GM21447 (cell line): Measurements from ENCODE around the gene SLC17A8.
"Not testable (repeated sequence)": the region's sequence is repeated elsewhere in the genome, so short reads cannot be mapped to it uniquely, and the experiment has no call there.

ENCODE experiments used
- ATAC-seq: cut with Tn5 transposase; IDR thresholded peaks from one replicate; pipeline ENCODE4 v1.9.1; 2021; ENCODE audit not compliant: unreplicated experiment

Gene SLC17A8

DNA sequence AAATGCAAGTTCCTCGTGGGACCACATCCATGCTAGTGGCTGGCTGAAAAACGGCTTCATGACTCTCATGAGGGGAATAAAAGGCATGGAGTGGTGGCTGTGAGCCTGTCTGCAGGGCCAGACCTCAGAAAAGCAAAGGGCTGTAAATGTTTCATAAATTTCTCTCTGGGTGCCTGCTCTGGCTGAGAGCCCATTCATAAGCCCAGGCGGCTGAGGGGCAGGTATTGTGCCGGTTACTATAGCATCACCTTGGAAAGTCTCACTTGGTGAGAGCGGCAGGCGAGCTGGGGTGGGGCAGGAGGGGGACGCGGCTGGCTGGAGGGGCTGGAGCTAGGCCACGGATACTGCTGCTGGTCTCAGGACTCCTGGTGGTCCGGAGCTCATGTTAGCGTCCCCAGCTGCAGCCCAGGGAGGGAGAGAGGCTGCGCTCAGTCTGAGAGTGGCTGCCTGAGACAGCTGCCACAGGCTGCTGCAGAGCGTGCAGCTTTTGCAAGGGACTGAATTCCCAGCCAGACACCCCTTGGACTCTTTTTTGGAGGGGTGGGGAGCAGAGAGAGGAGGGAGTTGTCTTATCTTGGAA lies at the start of gene SLC17A8:
SLC17A8 (plus strand) TSS at position 431 of the 580 bp plus-strand sequence. CDS start 318 bp downstream, outside the sequence.
- ATAC-seq: no peak

DNA sequence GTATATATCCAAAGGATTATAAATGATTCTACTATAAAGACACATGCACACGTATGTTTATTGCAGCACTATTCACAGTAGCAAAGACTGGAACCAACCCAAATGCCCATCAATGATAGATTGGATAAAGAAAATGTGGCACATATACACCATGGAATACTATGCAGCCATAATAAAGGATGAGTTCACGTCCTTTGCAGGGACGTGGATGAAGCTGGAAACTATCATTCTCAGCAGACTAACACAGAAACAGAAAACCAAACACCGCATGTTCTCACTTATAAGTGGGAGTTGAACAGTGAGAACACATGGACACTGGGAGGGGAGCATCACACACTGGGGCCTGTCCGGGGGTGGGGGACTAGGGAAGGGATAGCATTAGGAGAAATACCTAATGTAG lies 48.7 kb upstream of the SLC17A8 start:
- not testable (repeated sequence) for ATAC-seq

- ATAC-seq: no peak
Measured at GRCh38 chr12:100311317-100311716, 45.6 kb upstream of the SLC17A8 start.

GRCh38 chr12:100317371-100317770 lies 39.5 kb upstream of the SLC17A8 start:
- ATAC-seq: no peak

DNA sequence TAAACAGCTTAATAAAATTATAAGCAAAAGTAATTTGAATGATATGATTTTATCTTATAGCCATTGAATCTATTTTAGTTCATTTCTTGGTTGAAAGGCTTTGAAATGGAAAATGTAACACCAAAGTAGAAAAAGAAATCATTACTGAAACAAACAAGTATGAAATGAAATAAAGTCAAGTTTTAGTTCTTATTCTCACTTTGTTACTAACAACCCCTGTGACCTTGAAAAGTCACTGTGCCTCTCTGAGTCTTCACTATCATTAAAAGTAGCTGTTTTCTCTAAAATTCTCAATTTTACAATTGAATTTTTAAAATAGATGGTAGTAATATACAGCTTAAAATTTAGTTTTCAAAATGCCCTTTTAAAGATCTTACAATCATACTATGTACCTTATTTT lies 32.4 kb upstream of the SLC17A8 start:
- no peak for ATAC-seq

DNA sequence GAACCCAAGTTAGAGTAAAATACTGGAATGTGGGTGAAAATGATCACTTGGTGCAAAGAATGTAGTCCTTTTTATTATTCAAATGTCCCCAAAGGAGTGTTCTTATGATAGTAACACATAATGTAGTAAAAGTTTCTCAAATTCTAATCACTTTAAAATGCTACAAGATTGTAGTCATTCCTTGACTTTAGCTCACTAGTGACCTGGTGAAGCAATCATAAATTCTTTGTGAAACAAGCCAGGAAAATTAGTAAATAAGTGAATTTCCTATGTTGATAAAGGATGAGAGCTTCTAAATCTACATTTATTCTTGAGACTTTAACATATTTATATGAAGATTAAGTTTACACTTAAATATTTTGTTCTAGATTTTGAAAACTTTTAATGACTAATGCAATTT lies 30.7 kb upstream of the SLC17A8 start:
- ATAC-seq: no peak

- peak; percentile 93 for ATAC-seq
Measured at GRCh38 chr12:100329800-100330199, 27.1 kb upstream of the SLC17A8 start.

- ATAC-seq: no peak
Measured at GRCh38 chr12:100331871-100332270, 25.0 kb upstream of the SLC17A8 start.

DNA sequence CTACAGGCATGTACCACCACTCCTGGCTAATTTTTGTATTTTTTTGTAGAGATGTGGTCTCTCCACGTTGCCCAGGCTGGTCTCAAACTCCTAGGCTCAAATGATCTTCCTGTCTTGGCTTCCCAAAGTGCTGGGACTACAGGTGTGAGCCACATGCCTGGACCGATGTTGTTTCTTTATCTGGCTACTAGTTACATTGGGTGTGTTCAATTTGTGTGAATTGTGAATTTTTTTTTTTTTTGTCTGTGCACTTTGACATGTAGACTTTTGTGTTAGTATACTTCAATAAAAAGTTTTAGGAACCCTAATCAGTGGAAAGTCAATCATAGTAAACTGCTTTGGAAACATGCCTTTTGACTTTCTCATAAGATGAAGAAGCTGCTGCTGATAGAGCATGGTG lies 24.0 kb upstream of the SLC17A8 start:
- no peak for ATAC-seq

- ATAC-seq: no peak
Measured at GRCh38 chr12:100337299-100337698, 19.6 kb upstream of the SLC17A8 start.

GRCh38 chr12:100337727-100338126 lies 19.1 kb upstream of the SLC17A8 start:
- no peak for ATAC-seq

- ATAC-seq: no peak
Measured at GRCh38 chr12:100339071-100339470, 17.8 kb upstream of the SLC17A8 start.

- not testable (repeated sequence) for ATAC-seq
Measured at GRCh38 chr12:100342897-100343296, 14.0 kb upstream of the SLC17A8 start.

DNA sequence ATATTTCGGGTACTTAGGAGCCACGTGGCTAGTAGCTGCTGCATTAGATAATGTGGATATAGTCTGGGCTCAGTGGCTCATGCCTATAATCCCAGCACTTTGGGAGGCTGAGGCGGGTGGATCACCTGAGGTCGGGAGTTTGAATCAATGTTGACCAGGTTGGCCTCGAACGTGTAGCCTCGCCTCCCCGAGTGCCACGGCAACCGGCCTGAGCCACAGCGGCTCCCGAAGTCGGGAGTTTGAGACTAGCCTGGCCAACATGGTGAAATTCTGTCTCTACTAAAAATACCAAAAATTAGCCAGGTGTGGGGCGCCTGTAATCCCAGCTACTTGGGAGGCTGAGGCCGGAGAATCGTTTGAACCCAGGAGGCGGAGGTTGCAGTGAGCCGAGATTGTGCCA lies 12.5 kb upstream of the SLC17A8 start:
- not testable (repeated sequence) for ATAC-seq

DNA sequence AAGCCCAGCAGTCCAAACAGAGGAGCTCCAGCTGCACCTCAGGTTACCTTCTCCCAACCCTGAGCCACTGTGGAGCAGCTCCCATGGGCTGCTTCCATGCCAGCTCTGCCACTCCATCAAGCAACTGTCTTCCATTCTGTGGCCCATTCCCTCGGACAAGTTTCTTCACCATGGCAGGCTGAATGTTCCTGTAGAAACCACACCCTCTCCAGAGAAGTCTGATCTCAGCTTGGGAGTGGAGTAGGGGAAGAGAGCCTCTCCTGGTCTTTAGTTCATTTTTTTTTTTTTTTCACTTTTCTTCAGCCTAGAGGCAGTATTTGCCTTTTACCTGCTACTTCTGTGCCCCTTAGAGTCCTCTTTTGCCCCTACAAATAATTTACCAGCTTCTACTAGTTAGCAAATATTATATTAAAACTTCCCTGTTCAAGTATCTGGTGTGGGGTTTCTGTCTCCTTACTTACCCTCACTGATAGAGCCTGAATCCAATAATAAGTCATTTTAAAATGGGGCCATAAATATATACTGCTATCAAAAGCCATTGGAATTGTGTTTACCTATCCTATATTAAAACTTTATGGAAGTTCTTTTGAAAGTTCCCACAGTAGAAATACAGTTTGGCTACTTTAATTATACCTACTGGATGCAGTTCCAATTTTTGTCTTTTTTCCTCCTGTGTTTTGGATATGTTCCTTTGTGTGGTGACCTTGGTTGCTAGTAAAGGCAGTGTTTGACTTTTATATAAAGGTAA lies 11.7 kb upstream of the SLC17A8 start:
- ATAC-seq: no peak

DNA sequence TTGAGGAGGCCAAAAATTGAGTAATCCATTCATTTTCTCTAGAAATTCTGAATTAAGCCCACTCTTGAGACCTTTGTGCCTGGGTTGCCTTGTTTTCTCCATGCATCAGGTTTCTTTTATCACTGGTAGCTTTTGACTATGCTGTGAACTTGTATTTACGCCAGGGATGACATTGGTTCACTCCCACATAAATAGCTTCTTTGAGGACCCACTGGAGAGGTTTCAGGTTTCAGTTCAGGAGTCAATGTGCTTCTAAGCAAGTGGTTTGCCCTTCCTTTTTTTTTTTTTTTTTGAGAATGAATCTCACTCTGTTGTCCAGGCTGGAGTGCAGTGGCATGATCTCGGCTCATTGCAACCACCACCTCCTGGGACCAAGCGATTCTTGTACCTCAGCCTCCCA lies 10.2 kb upstream of the SLC17A8 start:
- ATAC-seq: no peak

GRCh38 chr12:100348657-100349454 lies 8.0 kb upstream of the SLC17A8 start:
- ATAC-seq: no peak

DNA sequence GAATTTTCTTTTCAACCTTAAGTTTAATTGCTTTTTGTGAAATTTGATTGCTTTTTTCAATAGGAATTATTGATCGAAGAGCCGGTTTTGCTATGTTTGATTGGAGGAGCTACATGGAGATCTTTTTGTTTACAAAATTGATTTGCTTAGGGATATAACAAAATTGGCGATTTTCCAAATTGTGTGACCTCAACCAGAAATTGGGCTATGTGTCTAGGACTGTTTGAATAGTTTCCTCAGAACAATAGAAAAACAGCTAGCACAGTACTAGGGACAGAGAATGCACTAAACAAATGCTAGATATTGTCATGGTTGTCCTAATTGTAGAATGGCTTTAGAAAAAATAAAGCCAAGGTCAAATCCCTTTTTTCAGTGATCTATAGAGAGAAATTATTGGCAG lies 2.4 kb downstream of the SLC17A8 start:
- no peak for ATAC-seq

GRCh38 chr12:100359822-100360221 lies 2.9 kb downstream of the SLC17A8 start:
- ATAC-seq: no peak

- no peak for ATAC-seq
Measured at GRCh38 chr12:100360450-100360849, 3.6 kb downstream of the SLC17A8 start.

DNA sequence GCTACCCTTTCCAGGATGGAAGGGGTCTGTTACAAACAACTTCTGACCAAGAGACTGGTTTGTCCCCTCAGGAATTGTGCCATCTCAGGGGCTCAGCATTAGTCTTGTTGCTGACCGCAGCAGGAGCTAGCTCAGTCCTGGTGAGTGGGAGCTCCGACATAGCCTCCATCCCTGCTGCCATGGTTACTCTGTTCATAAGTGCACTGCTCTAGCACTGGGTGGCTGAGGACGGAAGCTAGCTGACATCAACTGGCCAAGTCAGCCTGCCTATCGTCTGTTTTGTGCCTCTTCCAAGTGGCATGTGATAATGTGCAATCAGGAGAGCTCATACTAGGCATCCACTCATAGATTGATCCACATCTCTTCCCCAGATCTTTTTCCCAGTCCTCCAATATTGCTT lies 7.5 kb downstream of the SLC17A8 start:
- no peak for ATAC-seq

DNA sequence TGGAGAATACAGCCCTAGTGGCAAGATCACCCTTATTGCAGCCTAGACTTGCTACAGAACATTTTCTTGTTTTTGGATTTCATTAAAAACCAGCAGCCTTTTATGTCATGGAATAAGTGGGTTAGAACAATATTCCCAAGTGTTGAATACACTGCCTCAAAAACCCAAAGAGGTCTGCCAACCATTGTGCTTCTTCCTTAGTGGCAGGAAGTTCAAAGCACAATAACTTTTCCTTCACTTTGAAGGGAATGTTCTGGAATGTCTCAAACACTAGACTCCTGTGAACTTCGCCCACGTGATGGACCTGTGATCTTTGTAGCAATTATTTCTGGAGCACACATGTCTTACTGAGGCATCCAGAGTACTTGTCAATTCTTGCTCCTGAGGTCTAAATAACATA lies 8.5 kb downstream of the SLC17A8 start:
- no peak for ATAC-seq
